SK-N-SH (cell line): ENCODE data around the gene GIGYF1.

Experiments
- CTCF ChIP-seq: fragments of 200-600 bp; sonication (generic); IDR thresholded peaks from 2 replicates; pipeline ENCODE4 v1.6.1; 2017; ENCODE audit warnings: antibody characterized with exemption, mild to moderate bottlenecking, moderate library complexity
- USF1 ChIP-seq: IDR thresholded peaks from 2 replicates; pipeline ENCODE4 v1.4.0; 2012; ENCODE audit warnings: low read depth, borderline replicate concordance
- TF ChIP-seq, protein P1 (sequence below): fragments of 150-350 bp; IDR thresholded peaks from 2 replicates; pipeline ENCODE4 v1.6.1; 2017; ENCODE audit warnings: antibody characterized with exemption, low read length, low read depth, borderline replicate concordance

DNA sequence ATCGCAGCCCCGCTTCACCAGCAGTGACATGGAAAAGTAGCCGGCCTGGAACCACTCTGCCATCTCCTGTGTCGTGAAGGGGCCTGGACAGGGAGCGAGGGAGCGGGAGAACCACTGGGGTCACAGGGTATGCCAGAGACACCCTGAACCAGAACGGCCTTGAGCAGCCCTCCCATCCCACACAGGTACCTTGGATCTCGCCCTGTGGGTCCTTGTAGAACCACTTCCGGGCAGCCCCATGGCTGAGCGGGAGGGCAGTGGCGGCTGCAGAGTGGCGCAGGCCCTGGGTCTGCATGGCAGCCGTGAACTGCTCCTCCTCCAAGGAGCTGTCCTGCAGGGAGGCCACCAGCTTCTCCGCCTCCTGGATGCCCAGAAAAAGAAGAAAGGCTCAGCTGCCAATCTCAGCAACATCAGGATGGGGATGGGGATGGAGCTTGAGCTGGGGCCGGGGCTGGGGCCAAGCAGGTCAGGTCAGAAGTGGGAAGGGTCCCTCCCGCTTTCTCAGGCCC, 9.5 kb downstream of the GIGYF1 start:
- TF ChIP-seq, protein P1, sequence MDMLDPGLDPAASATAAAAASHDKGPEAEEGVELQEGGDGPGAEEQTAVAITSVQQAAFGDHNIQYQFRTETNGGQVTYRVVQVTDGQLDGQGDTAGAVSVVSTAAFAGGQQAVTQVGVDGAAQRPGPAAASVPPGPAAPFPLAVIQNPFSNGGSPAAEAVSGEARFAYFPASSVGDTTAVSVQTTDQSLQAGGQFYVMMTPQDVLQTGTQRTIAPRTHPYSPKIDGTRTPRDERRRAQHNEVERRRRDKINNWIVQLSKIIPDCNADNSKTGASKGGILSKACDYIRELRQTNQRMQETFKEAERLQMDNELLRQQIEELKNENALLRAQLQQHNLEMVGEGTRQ, result no peak
- TF ChIP-seq CTCF, result no peak
- TF ChIP-seq USF1, result no peak
